Right lobe of liver (tissue), 4 donors: ENCODE results near the gene RAD18.

Experiments
- CTCF ChIP-seq, 4 donors: fragments of 200-600 bp in 3 of 4; fragments of 450-650 bp in 1 of 4; IDR thresholded peaks; one replicate each; pipeline versions ENCODE4 v1.5.1 to v1.8.0; 2016 to 2022; ENCODE audit warnings: antibody characterized with exemption in 4 of 4, mild to moderate bottlenecking in 2 of 4
- POLR2A ChIP-seq: fragments of 450-650 bp; IDR thresholded peaks from one replicate; pipeline ENCODE4 v1.6.1; 2017; ENCODE audit warnings: antibody characterized with exemption, mild to moderate bottlenecking
- donor health status: DM: no; HTN: no; CAD: no.
- donor health status: DM: no; HTN: no; CAD: no.
- donor health status: DM: no; HTN: yes; CAD: no.

GRCh38 chr3:8865697-8866096, 97.6 kb downstream of the RAD18 start:
- no peak for TF ChIP-seq CTCF (IDR thresholded peaks at IDR 0.05)
- TF ChIP-seq POLR2A: no peak
